K562 (cell line): ENCODE data around the gene TMEM39B. TPM values are rescaled to one million over a fixed set of nuclear protein-coding genes. Genes with fewer than 3 reads are reported as not detected.

ENCODE experiments used
- ATAC-seq: fragments of 200-7000 bp; cut with Tn5 transposase; 3 replicates; pipeline ENCODE4 v1.9.1; 2020; ENCODE audit warnings: moderate library complexity
- BruUV-seq: library from RNA; stranded (reverse); fragments of 400-500 nt; replicated peaks from 2 replicates; lab custom pipeline; 2021; lab: Mats Ljungman, UMichigan
- CTCF ChIA-PET: fragments of 300-600 bp; formaldehyde crosslinking; extraction: SDS; loops from one replicate; lab custom pipeline; 2021; ENCODE audit warnings: low intra/inter-chr PET ratio; lab: Yijun Ruan, JAX
- POLR2A ChIA-PET: fragments of 300-600, 350-650 bp; sonication (Branson Sonifier 250); formaldehyde crosslinking; extraction: SDS; loops from one replicate; lab custom pipeline; 2021; ENCODE audit warnings: antibody characterized with exemption, inconsistent platforms; lab: Yijun Ruan, JAX
- DNase-seq, 4 experiments: peaks; one replicate each; pipeline versions ENCODE4 v3.0.0 to v3.0.0-alpha.2; 2011 to 2018; ENCODE audit warnings: low spot score in 3 of 4, mixed read lengths in 3 of 4; ENCODE audit errors: extremely low read depth in 1 of 4
- FAIRE-seq: peaks from 2 replicates; lab custom pipeline; 2011; peaks lifted over from hg19 to GRCh38; lab: Jason Lieb, UNC
- H2AFZ ChIP-seq: 2 replicates; pipeline ENCODE4 v1.6.0; 2011; ENCODE audit warnings: low read depth, low read length, control low read depth, inconsistent platforms
- H3K27ac ChIP-seq: fragments of 200-600 bp; 3 replicates; pipeline ENCODE4 v1.8.0; 2011; ENCODE audit warnings: low read depth, mild to moderate bottlenecking, control low read depth, inconsistent platforms, low read length, moderate library complexity, mixed read lengths; ENCODE audit errors: extremely low read depth
- H3K27me3 ChIP-seq, 2 experiments: fragments of 300-600 bp in 1 of 2; 2 replicates in 1 of 2; 3 replicates in 1 of 2; pipeline versions ENCODE4 v1.6.0 to v1.8.0; 2011; ENCODE audit warnings: inconsistent platforms in 2 of 2, low read length in 2 of 2, mild to moderate bottlenecking in 1 of 2, mixed read lengths in 1 of 2, moderate library complexity in 1 of 2; ENCODE audit not compliant: control insufficient read depth in 2 of 2, insufficient read depth in 2 of 2
- H3K36me3 ChIP-seq: fragments of 300-600 bp; 3 replicates; pipeline ENCODE4 v1.8.0; 2011; ENCODE audit warnings: mild to moderate bottlenecking, low read length, inconsistent platforms; ENCODE audit not compliant: control insufficient read depth, insufficient read depth
- H3K4me1 ChIP-seq, 2 experiments: fragments of 200-600 bp in 1 of 2; replicated peaks in 1 of 2; 2 replicates in 1 of 2; 3 replicates in 1 of 2; pipeline versions ENCODE4 v1.5.1 to v1.8.0; 2011; ENCODE audit warnings: inconsistent platforms in 2 of 2, low read length in 2 of 2, mild to moderate bottlenecking in 1 of 2, mixed read lengths in 1 of 2, moderate library complexity in 1 of 2; ENCODE audit not compliant: control insufficient read depth in 2 of 2, insufficient read depth in 2 of 2
- H3K4me2 ChIP-seq: 2 replicates; pipeline ENCODE4 v1.6.1; 2011; ENCODE audit warnings: low read length, control low read depth, inconsistent platforms, mixed read lengths; ENCODE audit not compliant: insufficient read depth
- H3K4me3 ChIP-seq: fragments of 200-600 bp; sonication (generic), shearing (Covaris generic); 2 replicates; pipeline ENCODE4 v1.5.1; 2016; ENCODE audit warnings: control low read depth, inconsistent platforms
- H3K79me2 ChIP-seq: fragments of 200-600 bp; 3 replicates; pipeline ENCODE4 v1.8.0; 2011; ENCODE audit warnings: low read length, inconsistent platforms; ENCODE audit not compliant: control insufficient read depth, insufficient read depth
- H3K9ac ChIP-seq, 2 experiments: 2 replicates each; pipeline versions ENCODE4 v1.6.0 to v1.6.1; 2011; ENCODE audit warnings: low read depth in 2 of 2, low read length in 2 of 2, control low read depth in 1 of 2, inconsistent platforms in 1 of 2, mild to moderate bottlenecking in 1 of 2, mixed read lengths in 1 of 2; ENCODE audit not compliant: insufficient read depth in 1 of 2
- H3K9me1 ChIP-seq: one replicate; pipeline ENCODE4 v1.6.0; 2011; ENCODE audit warnings: inconsistent platforms, mild to moderate bottlenecking, low read length, moderate library complexity; ENCODE audit not compliant: control insufficient read depth, insufficient read depth
- H3K9me3 ChIP-seq: replicated peaks from 2 replicates; pipeline ENCODE4 v1.5.1; 2011; ENCODE audit warnings: low read depth, low read length, inconsistent platforms; ENCODE audit not compliant: control insufficient read depth, insufficient read depth
- H4K20me1 ChIP-seq: replicated peaks from 2 replicates; pipeline ENCODE4 v1.6.1; 2011; ENCODE audit warnings: low read length, inconsistent platforms, mixed read lengths; ENCODE audit not compliant: control insufficient read depth, insufficient read depth
- ARID3A ChIP-seq: IDR thresholded peaks from 2 replicates; pipeline ENCODE4 v1.6.1; 2012; ENCODE audit warnings: low read depth, low read length, improper control_type of control experiment, borderline replicate concordance
- ARNT ChIP-seq, 2 experiments: fragments of 450-650 bp; IDR thresholded peaks; 2 replicates each; pipeline ENCODE4 v1.6.1; 2016; ENCODE audit warnings: mild to moderate bottlenecking in 1 of 2
- ATF2 ChIP-seq: sonication (generic); formaldehyde crosslinking; IDR thresholded peaks from 2 replicates; pipeline ENCODE4 v1.8.1; 2022; ENCODE audit warnings: missing genetic modification reagents
- ATF7 ChIP-seq: fragments of 450-650 bp; IDR thresholded peaks from 2 replicates; pipeline ENCODE4 v1.7.1; 2014; ENCODE audit warnings: mild to moderate bottlenecking, moderate library complexity
- HDAC6 ChIP-seq: IDR thresholded peaks from 2 replicates; pipeline ENCODE4 v1.6.1; 2012; ENCODE audit warnings: low read depth, mild to moderate bottlenecking, control low read depth, inconsistent platforms, low read length, moderate library complexity
- HIVEP1 ChIP-seq: fragments of 250-450 bp; sonication (Bioruptor Pico); IDR thresholded peaks from 2 replicates; pipeline ENCODE4 v1.4.0; 2020; ENCODE audit warnings: mild to moderate bottlenecking
- KLF1 ChIP-seq: fragments of 450-650 bp; IDR thresholded peaks from 2 replicates; pipeline ENCODE4 v1.6.1; 2016; ENCODE audit warnings: missing genetic modification characterization, missing compliant biosample characterization
- LARP7 ChIP-seq: fragments of 450-650 bp; IDR thresholded peaks from 2 replicates; pipeline ENCODE4 v1.6.1; 2016
- LCOR ChIP-seq: sonication (generic); formaldehyde crosslinking; IDR thresholded peaks from 2 replicates; pipeline ENCODE4 v1.8.0; 2022; ENCODE audit warnings: mild to moderate bottlenecking, missing genetic modification reagents
- MBD1 ChIP-seq: fragments of 250-450 bp; sonication (Bioruptor Pico); IDR thresholded peaks from 2 replicates; pipeline ENCODE4 v1.8.0; 2022; ENCODE audit warnings: inconsistent platforms
- NCOA2 ChIP-seq, 2 experiments: fragments of 450-650 bp; IDR thresholded peaks; 2 replicates each; pipeline ENCODE4 v1.6.1; 2018; ENCODE audit warnings: mild to moderate bottlenecking in 2 of 2, moderate library complexity in 1 of 2; ENCODE audit not compliant: partially characterized antibody in 2 of 2
- PHB ChIP-seq: fragments of 250-450 bp; sonication (Bioruptor Pico); IDR thresholded peaks from 2 replicates; pipeline ENCODE4 v1.5.0; 2021
- PREB ChIP-seq: sonication (generic); formaldehyde crosslinking; IDR thresholded peaks from 2 replicates; pipeline ENCODE4 v1.8.1; 2023; ENCODE audit warnings: mild to moderate bottlenecking, missing genetic modification reagents
- SFPQ ChIP-seq: fragments of 200-400 bp; formaldehyde crosslinking; IDR thresholded peaks from 2 replicates; pipeline ENCODE4 v1.6.1; 2017; ENCODE audit warnings: mild to moderate bottlenecking, low read depth, low read length, moderate library complexity
- WGBS: fragments of 100-300 bp; shearing (Covaris generic); methylation state at CpG from one replicate; pipeline ENCODE4 v1.1.6; 2016; ENCODE audit warnings: low coverage, mixed read lengths; ENCODE audit not compliant: insufficient coverage; ENCODE audit errors: missing lambda C conversion rate; 5-methylcytosine and 5-hydroxymethylcytosine counted together
- in situ Hi-C: fragments of 300-500 bp; cut with MboI; formaldehyde crosslinking; loops from 4 replicates; pipeline ENCODE4 v1.15.0; 2018; ENCODE audit warnings: inconsistent platforms, mixed read lengths
- intact Hi-C: fragments of 100-400 bp; cut with micrococcal nuclease; formaldehyde crosslinking; loops from 2 replicates; pipeline ENCODE4 v1.14.2; 2022
- polyA plus RNA-seq, 8 experiments: library from polyadenylated mRNA; depleted of rRNA in 4 of 8; stranded (reverse) in 5 of 8; unstranded in 3 of 8; fragments of >200 nt; fragmentation: Nextera tagmentation in 2 of 8; fragmentation: Illumina TruSeq in 1 of 8; extraction: Ambion mirVana in 2 of 8; extraction: Trizol in 1 of 8; gene quantifications; 2 replicates each; pipeline versions ENCODE4 v1.2.1 to v1.2.3, GENCODE V29; 2011 to 2014; ENCODE audit warnings: inconsistent platforms in 1 of 8, missing spikeins in 1 of 8
- total RNA-seq, 7 experiments: library from RNA; depleted of rRNA in 6 of 7; stranded (reverse); fragments of >200 nt in 6 of 7; fragmentation: Illumina TruSeq in 2 of 7; extraction: Trizol in 2 of 7; gene quantifications; 2 replicates each; pipeline versions ENCODE4 v1.2.1 to v1.2.3, GENCODE V29; 2011 to 2021; ENCODE audit warnings: low replicate concordance in 1 of 7

Gene TMEM39B
- total and polyA plus RNA-seq, 9 of the 15 experiments (the other 6 are each of a cell fraction or from before 2014, with no cell fraction given) = 0.92 to 28.5 (median 9.7) TPM

- TF ChIP-seq ATF2 (no peak), ARNT (IDR thresholded peaks at IDR 0.05) (no peak), LARP7 (no peak), MBD1 (CRISPR knock-in tag) (no peak)
Measured at GRCh38 chr1:32074841-32075240, 2.1 kb downstream of the TMEM39B start (continued).

GRCh38 chr1:32077451-32077850, 4.7 kb downstream of the TMEM39B start:
- POLR2A ChIA-PET = interaction anchor here (1.0 kb wide), 1 partner anchor 22 kb away, joined by 3 read pairs; no protein-coding TSS in a partner anchor
- CTCF ChIA-PET = no interaction called here
- TF ChIP-seq ATF7 = no peak
- no peak for TF ChIP-seq PREB (CRISPR knock-in tag)
- TF ChIP-seq HIVEP1 (CRISPR knock-in tag) = no peak
- no peak for TF ChIP-seq HDAC6
- TF ChIP-seq NCOA2 (IDR thresholded peaks at IDR 0.05; ENCODE audit: partially characterized antibody in 2 of 2) = no peak
- TF ChIP-seq ARID3A = no peak
- TF ChIP-seq LCOR = no peak
- TF ChIP-seq SFPQ = no peak
- no peak for TF ChIP-seq PHB
- no peak for TF ChIP-seq KLF1 (tag)

More at GRCh38 chr1:32077451-32077850, 4.7 kb downstream of the TMEM39B start:
- ATAC-seq (no peak), FAIRE-seq (no peak), DNase-seq (no peak)
- Histone ChIP-seq H3K79me2 (peaks cover 21% of the 10 kb centered on the region), H3K9ac (no peak overlapping the region; a peak in 1 of 4 replicates), H3K36me3 (peaks cover 50% of the 10 kb centered on the region), H3K9me1 (peaks cover 4% of the 10 kb centered on the region), H3K27me3 (no peaks in the 10 kb centered on the region), H3K4me1 (peaks cover 9 to 16% of the 10 kb centered on the region in 2 experiments; a peak in 4 of 5 replicates), H3K9me3 (no peaks in the 10 kb centered on the region), H3K4me2 (no peak overlapping the region), H4K20me1 (no peaks in the 10 kb centered on the region; the same call in 1 of the 2 replicates), H2AFZ (no peak overlapping the region), H3K4me3 (no peak overlapping the region), H3K27ac (no peak overlapping the region)
- BruUV-seq = no TSS peak
- WGBS = 67% methylated on average over 3 of the region's 3 CpGs
- in situ Hi-C loops (no loop called here), intact Hi-C loops (no loop called here)
